ENCODE results near the gene AGK. TPM values are rescaled to one million over a fixed set of nuclear protein-coding genes. Genes with fewer than 3 reads are reported as not detected.
"Not testable (repeated sequence)": the region's sequence is repeated elsewhere in the genome, so short reads cannot be mapped to it uniquely, and the experiment has no call there.

Gene AGK
- total and polyA plus RNA-seq, 4 donors: 13.7 to 39.1 (median 20.9) TPM

DNA sequence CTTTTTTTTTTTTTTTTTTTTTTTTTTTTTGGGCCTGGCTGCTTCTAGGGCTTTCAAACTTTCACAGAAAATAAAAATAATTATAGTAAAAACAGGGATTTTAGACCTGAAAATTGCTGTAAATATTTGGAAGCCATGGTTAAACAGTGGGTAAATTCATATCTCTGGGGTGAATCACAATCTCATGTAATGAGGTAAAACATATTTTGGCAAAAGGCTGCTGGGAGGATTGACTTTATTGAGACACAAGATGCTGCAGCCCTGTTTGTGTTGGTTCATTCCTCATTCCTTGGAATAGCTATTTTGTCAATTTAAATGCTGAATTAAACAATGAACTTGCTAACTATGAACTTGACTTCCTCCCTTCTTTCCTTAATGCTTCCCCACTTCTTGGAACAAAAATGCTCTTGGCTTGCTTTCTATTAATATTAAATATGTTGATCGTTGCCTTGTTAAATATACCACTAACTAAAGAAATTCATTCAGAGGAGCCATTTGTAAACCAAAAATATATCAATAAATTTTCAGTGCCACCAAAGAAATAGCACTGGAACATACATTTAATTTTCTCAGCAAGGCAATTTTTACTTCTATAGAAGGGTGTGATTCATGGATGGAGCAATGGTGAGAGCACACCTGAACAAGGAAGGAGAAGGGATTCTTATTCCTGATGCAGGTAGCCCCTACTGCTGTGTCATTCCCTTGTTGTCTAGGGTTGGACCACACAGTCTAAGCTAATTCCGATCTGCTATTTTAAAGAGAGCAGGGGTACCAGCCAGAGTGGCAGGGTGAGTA, 24.6 kb downstream of the AGK start:
- DNase-seq (no peak), ATAC-seq (ENCODE audit: insufficient read depth, low FRiP score) (no peak)
- Histone ChIP-seq H3K27ac (ENCODE audit: low read depth in 1 of 2, low read length in 1 of 2) (no peak overlapping the region), H3K9ac (ENCODE audit: insufficient read depth in 1 of 2, low read length in 2 of 2) (no peak overlapping the region), H3K27me3 (ENCODE audit: control insufficient read depth in 3 of 3, insufficient read depth in 3 of 3, low read length in 2 of 3) (no peaks in the 10 kb centered on the region), H3K9me3 (ENCODE audit: control insufficient read depth in 4 of 4, insufficient read depth in 3 of 4, low read length in 3 of 4) (peaks cover 0 to 4% (median 1%) of the 10 kb centered on the region in 4 donors), H3K36me3 (ENCODE audit: control insufficient read depth in 4 of 4, insufficient read depth in 4 of 4, low read length in 4 of 4) (peaks cover 0 to 2% (median 0%) of the 10 kb centered on the region in 4 donors), H3K4me3 (no peak overlapping the region), H3K4me1 (ENCODE audit: control insufficient read depth in 5 of 5, insufficient read depth in 5 of 5, low read length in 5 of 5) (peaks cover 0 to 5% (median 0%) of the 10 kb centered on the region in 5 donors)
- 95 to 96% methylated on average over 2 of the region's 2 CpGs for WGBS, 2 donors
- TF ChIP-seq, protein P1, sequence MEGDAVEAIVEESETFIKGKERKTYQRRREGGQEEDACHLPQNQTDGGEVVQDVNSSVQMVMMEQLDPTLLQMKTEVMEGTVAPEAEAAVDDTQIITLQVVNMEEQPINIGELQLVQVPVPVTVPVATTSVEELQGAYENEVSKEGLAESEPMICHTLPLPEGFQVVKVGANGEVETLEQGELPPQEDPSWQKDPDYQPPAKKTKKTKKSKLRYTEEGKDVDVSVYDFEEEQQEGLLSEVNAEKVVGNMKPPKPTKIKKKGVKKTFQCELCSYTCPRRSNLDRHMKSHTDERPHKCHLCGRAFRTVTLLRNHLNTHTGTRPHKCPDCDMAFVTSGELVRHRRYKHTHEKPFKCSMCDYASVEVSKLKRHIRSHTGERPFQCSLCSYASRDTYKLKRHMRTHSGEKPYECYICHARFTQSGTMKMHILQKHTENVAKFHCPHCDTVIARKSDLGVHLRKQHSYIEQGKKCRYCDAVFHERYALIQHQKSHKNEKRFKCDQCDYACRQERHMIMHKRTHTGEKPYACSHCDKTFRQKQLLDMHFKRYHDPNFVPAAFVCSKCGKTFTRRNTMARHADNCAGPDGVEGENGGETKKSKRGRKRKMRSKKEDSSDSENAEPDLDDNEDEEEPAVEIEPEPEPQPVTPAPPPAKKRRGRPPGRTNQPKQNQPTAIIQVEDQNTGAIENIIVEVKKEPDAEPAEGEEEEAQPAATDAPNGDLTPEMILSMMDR (IDR thresholded peaks at IDR 0.05; ENCODE audit: control extremely low read depth, extremely low read depth): no peak

DNA sequence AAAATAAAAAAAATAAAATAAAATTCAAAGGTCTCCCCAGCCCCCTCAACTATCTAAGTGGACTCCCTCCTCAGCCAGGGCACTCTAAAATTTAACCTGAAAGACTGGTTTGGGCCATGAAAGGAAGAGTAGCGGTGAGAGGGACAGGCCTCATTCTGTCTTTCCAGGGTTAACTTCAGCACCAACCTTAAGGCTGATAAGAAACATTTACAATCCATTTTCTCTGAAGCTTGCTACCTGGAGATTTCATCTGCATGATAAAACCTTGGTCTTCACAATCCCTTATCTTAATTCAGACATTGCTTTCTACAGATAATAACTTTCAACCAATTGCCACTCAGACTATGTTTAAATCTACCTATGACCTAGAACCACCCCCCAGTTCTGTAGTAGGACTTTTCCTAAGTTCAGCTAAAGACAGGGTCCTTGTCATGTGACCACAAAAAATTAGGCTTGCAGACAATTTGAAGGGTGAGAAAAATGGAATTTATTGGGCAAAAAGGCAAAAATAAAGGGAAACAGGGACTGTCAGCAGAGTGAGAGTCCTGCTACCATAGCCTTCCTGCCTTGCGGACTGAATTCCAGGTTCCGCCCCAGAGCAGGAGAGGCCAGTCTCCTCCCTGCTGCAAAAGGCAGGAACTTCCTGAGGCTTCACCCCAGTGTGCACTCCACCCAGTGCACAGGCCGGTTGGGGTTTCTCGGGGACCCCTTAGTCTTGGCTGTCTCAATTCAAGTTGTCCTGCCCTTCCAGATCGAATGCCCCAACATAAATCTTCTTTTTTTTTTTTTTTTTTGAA, 26.0 kb downstream of the AGK start:
- no peak overlapping the region for H3K4me3 ChIP-seq
- no peak for DNase-seq
- no peak overlapping the region for H3K9ac ChIP-seq (ENCODE audit: insufficient read depth in 1 of 2, low read length in 2 of 2)
- H3K36me3 ChIP-seq (ENCODE audit: control insufficient read depth in 4 of 4, insufficient read depth in 4 of 4, low read length in 4 of 4): peaks cover 0 to 2% (median 0%) of the 10 kb centered on the region in 4 donors
- H3K9me3 ChIP-seq (ENCODE audit: control insufficient read depth in 4 of 4, insufficient read depth in 3 of 4, low read length in 3 of 4): peaks cover 0 to 4% (median 1%) of the 10 kb centered on the region in 4 donors
- ATAC-seq (ENCODE audit: insufficient read depth, low FRiP score): no peak
- no peaks in the 10 kb centered on the region for H3K27me3 ChIP-seq (ENCODE audit: control insufficient read depth in 3 of 3, insufficient read depth in 3 of 3, low read length in 2 of 3)
- H3K27ac ChIP-seq (ENCODE audit: low read depth in 1 of 2, low read length in 1 of 2): no peak overlapping the region
- H3K4me1 ChIP-seq (ENCODE audit: control insufficient read depth in 5 of 5, insufficient read depth in 5 of 5, low read length in 5 of 5): peaks cover 0 to 5% (median 0%) of the 10 kb centered on the region in 5 donors
- 96 to 99% methylated on average over 6 of the region's 6 CpGs for WGBS, 2 donors
- TF ChIP-seq, protein P1 (IDR thresholded peaks at IDR 0.05; ENCODE audit: control extremely low read depth, extremely low read depth): no peak

DNA sequence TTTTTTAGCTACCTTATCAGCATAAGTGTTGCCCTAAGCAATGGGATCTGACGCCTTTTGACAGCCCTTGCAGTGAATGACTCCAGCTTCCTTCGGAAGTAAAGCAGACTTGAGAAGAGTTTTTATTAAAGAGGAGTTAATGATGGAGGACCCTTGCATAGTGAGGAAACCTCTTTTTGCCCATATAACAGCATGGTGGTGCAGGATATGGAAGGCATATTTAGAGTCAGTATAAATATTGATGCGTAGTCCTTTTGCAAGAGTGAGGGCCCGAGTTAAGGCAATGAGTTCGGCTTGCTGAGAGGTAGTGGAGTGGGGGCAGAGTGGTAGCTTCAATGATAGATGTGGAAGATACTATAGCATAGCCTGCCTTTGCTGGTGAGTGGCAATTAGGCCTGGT, 28.7 kb downstream of the AGK start:
- 94 to 95% methylated on average over 5 of the region's 5 CpGs for WGBS, 2 donors

DNA sequence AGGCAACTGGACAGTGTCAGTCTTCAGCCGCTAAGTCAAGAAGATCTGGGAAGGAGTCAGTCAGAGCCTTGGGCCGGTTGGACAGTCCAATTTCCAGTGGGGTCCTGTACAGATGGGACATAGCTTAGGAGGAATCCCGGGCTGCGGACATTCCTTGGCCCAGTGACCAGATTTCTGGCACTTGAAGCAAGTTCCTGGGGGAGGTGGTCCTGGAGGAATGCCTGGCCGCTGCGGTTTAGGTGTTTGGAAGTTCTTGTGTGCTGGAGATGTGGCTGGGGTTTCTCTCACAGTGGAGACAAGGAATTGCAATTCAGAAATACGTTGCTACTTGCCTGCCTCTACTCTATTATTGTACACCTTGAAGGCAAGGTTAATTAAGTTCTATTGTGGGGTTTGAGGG, 30.9 kb downstream of the AGK start:
- not testable (repeated sequence) for H3K36me3 ChIP-seq (ENCODE audit: control insufficient read depth in 4 of 4, insufficient read depth in 4 of 4, low read length in 4 of 4); H3K27ac ChIP-seq (ENCODE audit: low read depth in 1 of 2, low read length in 1 of 2); DNase-seq; H3K9me3 ChIP-seq (ENCODE audit: control insufficient read depth in 4 of 4, insufficient read depth in 3 of 4, low read length in 3 of 4); H3K9ac ChIP-seq (ENCODE audit: insufficient read depth in 1 of 2, low read length in 2 of 2); H3K4me1 ChIP-seq (ENCODE audit: control insufficient read depth in 5 of 5, insufficient read depth in 5 of 5, low read length in 5 of 5); ATAC-seq (ENCODE audit: insufficient read depth, low FRiP score); H3K27me3 ChIP-seq (ENCODE audit: control insufficient read depth in 3 of 3, insufficient read depth in 3 of 3, low read length in 2 of 3); H3K4me3 ChIP-seq
- WGBS, 2 donors: 94 to 95% methylated on average over 7 of the region's 7 CpGs

More for the DNA sequence above, 28.7 kb downstream of the AGK start:
- not testable (repeated sequence) for H3K4me3 ChIP-seq; H3K9ac ChIP-seq (ENCODE audit: insufficient read depth in 1 of 2, low read length in 2 of 2); H3K36me3 ChIP-seq (ENCODE audit: control insufficient read depth in 4 of 4, insufficient read depth in 4 of 4, low read length in 4 of 4); H3K4me1 ChIP-seq (ENCODE audit: control insufficient read depth in 5 of 5, insufficient read depth in 5 of 5, low read length in 5 of 5); H3K9me3 ChIP-seq (ENCODE audit: control insufficient read depth in 4 of 4, insufficient read depth in 3 of 4, low read length in 3 of 4); DNase-seq; H3K27ac ChIP-seq (ENCODE audit: low read depth in 1 of 2, low read length in 1 of 2); H3K27me3 ChIP-seq (ENCODE audit: control insufficient read depth in 3 of 3, insufficient read depth in 3 of 3, low read length in 2 of 3); ATAC-seq (ENCODE audit: insufficient read depth, low FRiP score)

All from lung (tissue), 12 donors.